ENCODE data around the gene APBA1. TPM values are rescaled to one million over a fixed set of nuclear protein-coding genes. Genes with fewer than 3 reads are reported as not detected.

APBA1 gene
- total RNA-seq, 1 donor: 1.8 TPM

- Histone ChIP-seq H3K36me3 (ENCODE audit: insufficient read depth, low read length) (no peaks in the 10 kb centered on the region), H3K27me3 (ENCODE audit: insufficient read depth, low read length) (no peaks in the 10 kb centered on the region), H3K27ac (ENCODE audit: low read depth, low read length) (no peak overlapping the region), H4K20me1 (ENCODE audit: insufficient read depth, low read length) (no peaks in the 10 kb centered on the region), H3K79me2 (ENCODE audit: insufficient read depth, low read length) (no peaks in the 10 kb centered on the region), H3K4me2 (ENCODE audit: insufficient read depth, low read length) (no peak overlapping the region), H3K4me1 (ENCODE audit: insufficient read depth, low read length) (no peaks in the 10 kb centered on the region), H2AFZ (ENCODE audit: low read length) (no peak overlapping the region), H3K4me3 (ENCODE audit: insufficient read depth, low read length) (no peak overlapping the region), H3K9me3 (ENCODE audit: low read depth, low read length) (no peaks in the 10 kb centered on the region)
- no peak for DNase-seq (ENCODE audit: insufficient read length, low spot score, missing footprints)
- TF ChIP-seq, protein P1, sequence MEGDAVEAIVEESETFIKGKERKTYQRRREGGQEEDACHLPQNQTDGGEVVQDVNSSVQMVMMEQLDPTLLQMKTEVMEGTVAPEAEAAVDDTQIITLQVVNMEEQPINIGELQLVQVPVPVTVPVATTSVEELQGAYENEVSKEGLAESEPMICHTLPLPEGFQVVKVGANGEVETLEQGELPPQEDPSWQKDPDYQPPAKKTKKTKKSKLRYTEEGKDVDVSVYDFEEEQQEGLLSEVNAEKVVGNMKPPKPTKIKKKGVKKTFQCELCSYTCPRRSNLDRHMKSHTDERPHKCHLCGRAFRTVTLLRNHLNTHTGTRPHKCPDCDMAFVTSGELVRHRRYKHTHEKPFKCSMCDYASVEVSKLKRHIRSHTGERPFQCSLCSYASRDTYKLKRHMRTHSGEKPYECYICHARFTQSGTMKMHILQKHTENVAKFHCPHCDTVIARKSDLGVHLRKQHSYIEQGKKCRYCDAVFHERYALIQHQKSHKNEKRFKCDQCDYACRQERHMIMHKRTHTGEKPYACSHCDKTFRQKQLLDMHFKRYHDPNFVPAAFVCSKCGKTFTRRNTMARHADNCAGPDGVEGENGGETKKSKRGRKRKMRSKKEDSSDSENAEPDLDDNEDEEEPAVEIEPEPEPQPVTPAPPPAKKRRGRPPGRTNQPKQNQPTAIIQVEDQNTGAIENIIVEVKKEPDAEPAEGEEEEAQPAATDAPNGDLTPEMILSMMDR (IDR thresholded peaks at IDR 0.05; ENCODE audit: extremely low read depth, low read depth, low read length): no peak
These were observed 152.5 kb downstream of the APBA1 start for GRCh38 chr9:69519470-69520240.

DNA sequence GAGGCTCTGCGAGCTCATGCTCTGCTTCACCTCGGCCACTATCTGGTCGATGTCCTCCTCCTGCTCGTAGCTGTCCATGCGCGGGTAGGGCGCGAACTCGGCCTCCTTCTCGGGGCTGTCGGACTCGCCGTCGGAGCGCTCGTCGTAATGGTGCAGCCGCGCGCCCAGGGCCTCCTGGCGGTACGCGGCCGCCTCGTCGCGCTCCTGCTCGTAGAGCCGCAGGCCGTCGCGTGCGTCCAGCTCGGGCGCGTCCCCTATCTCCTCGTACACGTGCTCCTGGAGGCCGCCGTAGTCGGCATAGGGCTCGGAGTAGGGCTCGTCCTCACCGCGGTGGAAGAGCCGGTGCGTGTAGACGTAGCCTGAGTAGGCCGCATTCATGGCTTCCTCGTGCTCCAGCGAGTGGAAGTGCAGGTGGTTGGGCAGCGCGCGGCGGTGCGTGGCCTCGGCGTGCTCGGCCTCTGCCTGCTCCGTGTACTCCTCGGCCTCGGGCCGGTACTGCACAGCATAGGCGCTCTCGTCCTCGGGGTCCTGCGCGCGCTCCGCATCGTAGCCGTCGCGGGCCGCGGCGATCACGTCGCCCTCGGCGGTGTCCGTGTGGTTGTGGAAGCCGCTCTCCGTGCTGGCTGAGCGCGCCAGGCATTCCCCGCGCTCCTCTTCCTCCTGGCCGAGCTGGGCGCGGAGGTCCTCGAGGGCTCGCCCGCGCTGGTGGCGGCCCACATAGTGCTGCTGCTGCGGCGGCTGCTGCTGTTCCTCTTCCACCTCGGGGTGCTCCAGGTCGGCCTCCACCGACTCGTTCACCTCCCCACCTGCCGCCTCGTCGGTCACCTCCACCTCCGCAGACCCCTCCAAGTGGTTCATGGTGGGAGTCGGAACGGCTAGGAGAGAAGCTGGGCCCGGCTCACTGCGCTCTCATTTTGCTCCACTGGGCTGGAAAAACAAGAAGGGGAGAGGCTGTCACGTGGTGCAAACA lies 155.5 kb downstream of the APBA1 start:
- H4K20me1 ChIP-seq (ENCODE audit: insufficient read depth, low read length): no peaks in the 10 kb centered on the region
- no peak for DNase-seq (ENCODE audit: insufficient read length, low spot score, missing footprints)
- no peak overlapping the region for H3K4me2 ChIP-seq (ENCODE audit: insufficient read depth, low read length)
- H3K27me3 ChIP-seq (ENCODE audit: insufficient read depth, low read length): no peaks in the 10 kb centered on the region
- H3K27ac ChIP-seq (ENCODE audit: low read depth, low read length): no peak overlapping the region
- no peaks in the 10 kb centered on the region for H3K4me1 ChIP-seq (ENCODE audit: insufficient read depth, low read length)
- H2AFZ ChIP-seq (ENCODE audit: low read length): no peak overlapping the region
- H3K9me3 ChIP-seq (ENCODE audit: low read depth, low read length): no peaks in the 10 kb centered on the region
- TF ChIP-seq, protein P1 (IDR thresholded peaks at IDR 0.05; ENCODE audit: extremely low read depth, low read depth, low read length): no peak
- H3K36me3 ChIP-seq (ENCODE audit: insufficient read depth, low read length): no peaks in the 10 kb centered on the region
- no peak overlapping the region for H3K4me3 ChIP-seq (ENCODE audit: insufficient read depth, low read length)
- H3K79me2 ChIP-seq (ENCODE audit: insufficient read depth, low read length): no peaks in the 10 kb centered on the region

- no peak overlapping the region for H3K4me3 ChIP-seq (ENCODE audit: insufficient read depth, low read length)
- no peaks in the 10 kb centered on the region for H3K36me3 ChIP-seq (ENCODE audit: insufficient read depth, low read length)
- no peaks in the 10 kb centered on the region for H3K27me3 ChIP-seq (ENCODE audit: insufficient read depth, low read length)
- H2AFZ ChIP-seq (ENCODE audit: low read length): no peak overlapping the region
- no peaks in the 10 kb centered on the region for H4K20me1 ChIP-seq (ENCODE audit: insufficient read depth, low read length)
- H3K4me1 ChIP-seq (ENCODE audit: insufficient read depth, low read length): no peaks in the 10 kb centered on the region
- TF ChIP-seq, protein P1 (IDR thresholded peaks at IDR 0.05; ENCODE audit: extremely low read depth, low read depth, low read length): no peak
- H3K27ac ChIP-seq (ENCODE audit: low read depth, low read length): no peak overlapping the region
- peak; percentile 42 for DNase-seq (ENCODE audit: insufficient read length, low spot score, missing footprints)
- H3K4me2 ChIP-seq (ENCODE audit: insufficient read depth, low read length): no peak overlapping the region
- H3K9me3 ChIP-seq (ENCODE audit: low read depth, low read length): no peaks in the 10 kb centered on the region
- H3K79me2 ChIP-seq (ENCODE audit: insufficient read depth, low read length): no peaks in the 10 kb centered on the region
These were observed 156.4 kb downstream of the APBA1 start for GRCh38 chr9:69515810-69516209.
